ENCODE measurements around the gene PLCL1.
"Not testable (repeated sequence)": the region's sequence is repeated elsewhere in the genome, so short reads cannot be mapped to it uniquely, and the experiment has no call there.

DNA sequence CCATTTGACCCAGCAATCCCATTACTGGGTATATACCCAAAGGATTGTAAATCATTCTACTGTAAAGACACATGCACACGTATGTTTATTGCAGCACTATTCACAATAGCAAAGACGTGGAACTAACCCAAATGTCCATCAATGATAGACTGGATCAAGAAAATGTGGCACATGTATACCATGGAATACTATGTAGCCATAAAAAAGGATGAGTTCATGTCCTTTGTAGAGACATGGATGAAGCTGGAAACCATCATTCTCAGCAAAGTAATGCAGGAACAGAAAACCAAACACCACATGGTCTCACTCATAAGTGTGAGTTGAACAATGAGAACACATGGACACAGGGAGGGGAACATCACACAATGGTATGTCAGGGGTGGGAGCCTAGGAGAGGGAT is 30.4 kb downstream of the PLCL1 start:
- TF ChIP-seq, protein P1, sequence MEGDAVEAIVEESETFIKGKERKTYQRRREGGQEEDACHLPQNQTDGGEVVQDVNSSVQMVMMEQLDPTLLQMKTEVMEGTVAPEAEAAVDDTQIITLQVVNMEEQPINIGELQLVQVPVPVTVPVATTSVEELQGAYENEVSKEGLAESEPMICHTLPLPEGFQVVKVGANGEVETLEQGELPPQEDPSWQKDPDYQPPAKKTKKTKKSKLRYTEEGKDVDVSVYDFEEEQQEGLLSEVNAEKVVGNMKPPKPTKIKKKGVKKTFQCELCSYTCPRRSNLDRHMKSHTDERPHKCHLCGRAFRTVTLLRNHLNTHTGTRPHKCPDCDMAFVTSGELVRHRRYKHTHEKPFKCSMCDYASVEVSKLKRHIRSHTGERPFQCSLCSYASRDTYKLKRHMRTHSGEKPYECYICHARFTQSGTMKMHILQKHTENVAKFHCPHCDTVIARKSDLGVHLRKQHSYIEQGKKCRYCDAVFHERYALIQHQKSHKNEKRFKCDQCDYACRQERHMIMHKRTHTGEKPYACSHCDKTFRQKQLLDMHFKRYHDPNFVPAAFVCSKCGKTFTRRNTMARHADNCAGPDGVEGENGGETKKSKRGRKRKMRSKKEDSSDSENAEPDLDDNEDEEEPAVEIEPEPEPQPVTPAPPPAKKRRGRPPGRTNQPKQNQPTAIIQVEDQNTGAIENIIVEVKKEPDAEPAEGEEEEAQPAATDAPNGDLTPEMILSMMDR (IDR thresholded peaks at IDR 0.05), result not testable (repeated sequence)
- TF ChIP-seq POLR2A (IDR thresholded peaks at IDR 0.05), result not testable (repeated sequence)

Data from adrenal gland (tissue), 5 donors.